HG03432 (cell line): ENCODE results near the gene GSG1L.

Experiments
- ATAC-seq: cut with Tn5 transposase; IDR thresholded peaks from one replicate; pipeline ENCODE4 v1.9.1; 2021; ENCODE audit warnings: mild to moderate bottlenecking, moderate library complexity; ENCODE audit not compliant: unreplicated experiment

The GSG1L gene

GRCh38 chr16:28029387-28030002 is 34.0 kb downstream of the GSG1L start:
- no peak for ATAC-seq

GRCh38 chr16:28027055-28027454 is 36.5 kb downstream of the GSG1L start:
- ATAC-seq: no peak

- ATAC-seq: no peak
Measured at GRCh38 chr16:28025631-28026030, 37.9 kb downstream of the GSG1L start.

GRCh38 chr16:28019218-28019617 is 44.3 kb downstream of the GSG1L start:
- ATAC-seq: no peak

GRCh38 chr16:28014851-28015250 is 48.7 kb downstream of the GSG1L start:
- no peak for ATAC-seq

GRCh38 chr16:28013878-28014277 is 49.6 kb downstream of the GSG1L start:
- ATAC-seq: no peak

GRCh38 chr16:28013392-28013791 is 50.1 kb downstream of the GSG1L start:
- no peak for ATAC-seq

- ATAC-seq: no peak
Measured at GRCh38 chr16:28011971-28012445, 51.5 kb downstream of the GSG1L start.

- no peak for ATAC-seq
Measured at GRCh38 chr16:28011223-28011622, 52.3 kb downstream of the GSG1L start.

GRCh38 chr16:28010671-28011070 is 52.8 kb downstream of the GSG1L start:
- ATAC-seq: no peak

- ATAC-seq: no peak
Measured at GRCh38 chr16:28009586-28010373, 53.7 kb downstream of the GSG1L start.

- ATAC-seq: no peak
Measured at GRCh38 chr16:28003923-28004322, 59.6 kb downstream of the GSG1L start.

GRCh38 chr16:28003021-28003865 is 60.3 kb downstream of the GSG1L start:
- no peak for ATAC-seq

GRCh38 chr16:28001642-28002041 is 61.9 kb downstream of the GSG1L start:
- ATAC-seq: no peak

GRCh38 chr16:28001184-28001583 is 62.3 kb downstream of the GSG1L start:
- no peak for ATAC-seq

GRCh38 chr16:28000314-28001169 is 63.0 kb downstream of the GSG1L start:
- no peak for ATAC-seq

GRCh38 chr16:27999687-28000086 is 63.8 kb downstream of the GSG1L start:
- ATAC-seq: no peak

GRCh38 chr16:27995378-27995777 is 68.1 kb downstream of the GSG1L start:
- no peak for ATAC-seq

- no peak for ATAC-seq
Measured at GRCh38 chr16:27994686-27995085, 68.8 kb downstream of the GSG1L start.

GRCh38 chr16:27993587-27993986 is 69.9 kb downstream of the GSG1L start:
- no peak for ATAC-seq

GRCh38 chr16:27991876-27992275 is 71.6 kb downstream of the GSG1L start:
- no peak for ATAC-seq
